NCI-H2196 treated with DMSO at 0.1 percent for 48 hours (cell line): ENCODE data around the gene CPNE2.
"Not testable (repeated sequence)": the region's sequence is repeated elsewhere in the genome, so short reads cannot be mapped to it uniquely, and the experiment has no call there.

ENCODE experiments used
- DNase-seq: peaks from one replicate; lab custom pipeline; 2025; ENCODE audit not compliant: unreplicated experiment; lab: John Stamatoyannopoulos, UW

Gene CPNE2

DNA sequence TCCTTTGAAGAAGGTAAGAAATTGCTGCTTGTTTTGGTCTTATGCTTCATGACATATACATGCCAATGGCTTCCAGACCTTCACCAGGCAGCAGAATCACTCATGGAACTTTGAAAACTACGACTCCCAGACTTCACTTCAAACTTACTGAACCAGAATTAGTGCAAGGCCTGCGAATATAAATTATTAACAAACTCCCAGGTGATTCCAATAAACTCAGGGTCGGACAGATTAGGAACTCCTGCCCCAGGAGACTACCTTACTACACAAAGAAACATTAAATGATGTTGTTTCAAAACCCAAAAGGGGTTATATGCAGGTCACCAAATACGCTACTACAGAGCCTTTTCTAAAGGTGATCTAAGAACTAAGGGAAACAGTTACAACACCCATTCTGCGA lies 73.1 kb downstream of the CPNE2 start:
- DNase-seq = no peak

DNA sequence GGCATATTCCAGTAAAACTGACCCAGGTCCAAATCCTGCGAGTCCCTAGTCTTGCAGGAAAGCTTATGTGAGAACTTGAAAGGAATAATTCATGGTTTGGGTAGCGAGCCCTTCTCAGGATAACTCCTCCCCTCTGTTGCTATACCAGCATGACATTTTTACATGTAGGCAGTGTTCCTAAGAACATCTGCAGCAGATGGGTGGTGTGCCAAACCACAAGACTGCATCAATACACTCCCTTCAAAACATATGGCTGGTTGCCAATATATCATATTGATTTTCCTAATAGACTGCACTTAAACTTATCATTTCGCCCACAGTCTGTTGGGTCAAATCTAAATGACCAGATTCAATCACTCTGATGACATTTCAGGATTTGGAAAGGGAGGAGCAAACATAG lies 73.6 kb downstream of the CPNE2 start:
- DNase-seq = no peak

DNA sequence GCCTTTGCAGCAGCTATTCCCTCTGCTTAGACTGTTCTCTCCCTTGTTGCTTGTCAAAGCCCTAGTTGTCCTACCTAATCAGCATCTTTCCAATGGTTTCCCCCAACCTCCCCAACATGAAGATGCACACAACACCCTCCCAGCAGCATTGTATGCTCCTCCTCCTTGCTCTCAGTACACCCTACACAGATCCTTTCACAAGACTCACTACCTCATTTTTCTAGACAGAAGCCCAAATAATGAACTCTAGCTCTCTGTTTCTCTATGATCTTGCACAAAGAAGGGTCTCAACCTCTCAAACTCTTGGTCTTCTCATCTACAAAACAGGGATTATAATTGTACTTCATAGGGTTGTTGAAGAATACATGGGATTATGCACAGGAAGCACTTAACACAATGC lies 74.1 kb downstream of the CPNE2 start:
- no peak for DNase-seq

DNA sequence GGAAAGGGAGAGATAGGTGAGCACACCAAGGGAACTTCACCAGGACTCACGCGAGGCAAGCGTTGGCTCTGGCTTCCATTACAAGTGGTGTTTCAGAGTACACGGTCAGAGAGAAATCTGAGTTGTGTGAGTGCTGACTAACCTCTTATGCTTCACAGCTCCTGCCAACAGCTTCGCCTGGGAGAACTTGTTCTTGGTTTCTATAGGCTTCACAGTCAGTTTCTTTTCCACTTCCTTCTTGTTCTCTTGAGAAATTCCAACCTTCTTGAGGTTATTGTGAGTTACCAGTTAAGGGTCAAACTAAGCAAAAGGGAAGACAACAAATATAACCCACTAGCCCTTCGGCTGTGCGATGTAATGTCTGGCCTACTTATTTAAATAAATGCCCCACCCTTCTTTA lies 74.6 kb downstream of the CPNE2 start:
- DNase-seq = no peak

DNA sequence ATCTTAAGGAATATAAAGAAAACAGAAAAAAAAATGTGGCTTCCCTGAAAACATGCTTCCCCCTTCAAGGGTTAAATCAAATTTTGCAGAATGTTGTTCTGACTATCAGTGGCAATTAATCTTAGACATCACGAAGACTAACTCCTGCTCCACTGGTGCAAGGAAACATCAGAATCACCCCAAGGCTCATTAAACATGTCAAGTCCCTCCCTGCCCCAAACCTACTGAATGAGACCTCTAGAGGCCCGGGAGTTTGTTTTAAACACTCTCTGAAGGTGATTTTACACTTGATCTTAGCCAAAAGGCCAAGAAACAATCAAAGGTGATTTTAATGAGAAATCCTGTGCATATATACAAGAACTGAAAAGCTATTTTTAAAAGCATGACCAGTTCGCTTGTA lies 75.2 kb downstream of the CPNE2 start:
- no peak for DNase-seq

DNA sequence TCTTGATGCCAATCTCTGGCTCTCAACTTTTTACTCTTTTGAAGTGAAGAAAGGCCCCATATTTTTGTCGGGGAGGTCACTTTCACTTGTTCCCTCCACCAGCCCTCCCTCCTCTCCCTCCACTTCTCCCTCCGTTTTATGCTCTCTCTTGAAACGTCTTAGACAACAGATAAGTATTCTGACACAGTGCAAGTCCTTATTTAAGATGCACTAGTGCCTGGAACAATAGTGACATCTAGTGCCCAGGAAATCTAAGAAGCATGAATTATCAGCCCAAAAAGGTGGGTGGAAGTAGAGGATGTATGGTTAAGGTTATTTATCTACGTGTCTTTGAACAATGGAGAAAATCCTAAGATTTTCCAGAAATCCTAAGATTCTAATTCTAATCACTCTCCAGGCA lies 75.6 kb downstream of the CPNE2 start:
- no peak for DNase-seq

DNA sequence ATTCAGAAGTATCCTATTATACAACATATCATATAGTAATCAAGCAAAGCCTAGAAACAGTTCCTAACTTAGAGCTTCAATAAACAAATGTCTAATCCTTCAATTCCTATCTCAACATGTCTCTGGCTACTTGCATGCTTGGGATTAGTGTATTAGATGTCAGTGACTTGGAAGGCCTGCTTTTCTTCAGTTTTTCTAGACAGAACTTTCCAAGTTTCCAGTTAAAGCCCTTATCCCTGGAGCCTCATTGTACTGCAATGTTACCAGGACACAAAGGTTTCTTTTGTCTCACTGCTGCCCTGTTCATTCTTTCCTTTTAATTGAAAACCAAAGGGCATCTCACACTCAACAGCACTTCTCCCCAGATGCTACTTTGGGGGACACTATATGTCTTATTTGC lies 76.9 kb downstream of the CPNE2 start:
- no peak for DNase-seq

DNA sequence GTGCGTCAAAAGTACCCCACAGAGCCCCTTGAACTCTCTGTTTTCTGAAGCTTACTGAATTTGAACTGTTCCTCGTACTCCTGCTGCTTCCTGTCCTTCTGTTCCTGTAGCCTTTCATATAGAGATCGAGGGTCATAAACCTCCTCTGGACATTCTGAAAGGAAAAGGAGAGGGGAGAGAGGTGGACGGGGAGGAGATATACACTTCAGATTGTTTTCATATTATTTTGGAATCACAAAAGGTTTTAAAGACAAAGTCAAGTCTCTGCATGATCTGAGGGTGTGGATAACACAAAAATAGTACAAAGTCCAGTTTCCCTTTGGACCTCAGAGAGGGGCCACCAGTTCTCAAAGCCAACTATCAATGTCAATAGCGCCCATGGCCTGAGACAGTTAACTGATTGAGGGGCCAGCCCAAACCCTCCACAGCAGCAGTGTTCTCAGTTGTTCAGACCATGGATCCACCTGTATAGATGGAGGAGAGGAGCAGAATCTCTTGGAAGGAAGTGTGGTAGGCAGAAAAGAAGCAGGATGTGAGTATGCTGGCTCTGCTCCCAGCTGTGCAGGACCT lies 80.4 kb downstream of the CPNE2 start:
- DNase-seq = no peak

DNA sequence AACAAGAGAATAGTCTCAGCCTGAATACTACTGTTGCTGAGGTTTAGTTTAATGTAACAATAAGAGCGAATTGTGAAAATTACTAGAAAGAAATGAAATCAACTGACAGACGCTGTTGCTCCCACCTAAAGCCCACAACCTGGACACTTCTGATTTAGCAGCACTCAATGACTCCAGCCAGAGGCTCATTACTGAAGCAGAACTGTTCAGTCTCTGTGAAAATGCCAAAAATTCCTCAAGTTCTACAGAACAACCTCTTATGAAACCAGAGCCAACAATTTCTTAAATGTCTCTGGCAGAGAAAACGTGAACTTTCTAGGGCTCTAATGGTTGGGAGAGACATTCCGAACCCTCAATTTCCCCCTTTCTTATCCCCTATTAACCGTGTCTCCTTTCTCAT lies 83.5 kb downstream of the CPNE2 start:
- no peak for DNase-seq

DNA sequence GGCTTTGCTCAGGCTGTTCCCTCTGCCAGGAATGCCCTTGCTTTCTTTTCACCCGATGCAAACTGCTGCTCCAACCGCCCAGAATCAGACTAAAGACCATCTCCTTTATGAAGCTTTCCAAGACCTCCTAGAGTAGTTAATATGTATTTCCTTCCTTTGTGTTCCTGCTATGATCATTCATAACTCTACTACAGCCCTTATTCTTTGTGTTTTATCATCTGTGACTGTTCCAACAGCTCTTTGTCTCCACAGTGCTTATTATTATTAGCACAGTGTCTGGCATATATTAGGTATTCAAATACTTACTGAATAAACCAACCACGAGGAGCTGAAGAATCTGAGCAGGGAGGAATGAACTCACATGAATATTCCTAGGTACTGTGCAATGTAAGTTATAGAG lies 85.8 kb downstream of the CPNE2 start:
- no peak for DNase-seq

DNA sequence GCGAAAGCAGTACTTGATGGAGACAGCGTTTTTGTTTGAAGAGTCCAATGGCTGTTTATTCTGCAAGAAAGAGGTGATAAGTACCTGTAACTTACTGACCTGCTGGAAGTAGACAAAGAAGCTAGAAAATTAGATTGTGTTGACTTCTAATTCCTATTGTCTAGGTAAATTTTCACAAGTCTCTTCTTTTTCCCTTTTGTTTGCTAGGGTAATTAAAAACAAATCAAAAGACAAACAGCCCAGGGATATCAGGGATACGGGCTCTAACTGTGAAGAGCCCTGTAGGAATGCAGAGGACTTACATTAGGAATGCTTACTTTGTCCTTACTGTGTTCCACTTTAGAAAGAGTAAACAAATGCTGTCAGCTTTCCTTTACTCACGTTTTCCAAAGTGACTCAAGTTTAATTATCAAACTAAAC lies 86.4 kb downstream of the CPNE2 start:
- no peak for DNase-seq

DNA sequence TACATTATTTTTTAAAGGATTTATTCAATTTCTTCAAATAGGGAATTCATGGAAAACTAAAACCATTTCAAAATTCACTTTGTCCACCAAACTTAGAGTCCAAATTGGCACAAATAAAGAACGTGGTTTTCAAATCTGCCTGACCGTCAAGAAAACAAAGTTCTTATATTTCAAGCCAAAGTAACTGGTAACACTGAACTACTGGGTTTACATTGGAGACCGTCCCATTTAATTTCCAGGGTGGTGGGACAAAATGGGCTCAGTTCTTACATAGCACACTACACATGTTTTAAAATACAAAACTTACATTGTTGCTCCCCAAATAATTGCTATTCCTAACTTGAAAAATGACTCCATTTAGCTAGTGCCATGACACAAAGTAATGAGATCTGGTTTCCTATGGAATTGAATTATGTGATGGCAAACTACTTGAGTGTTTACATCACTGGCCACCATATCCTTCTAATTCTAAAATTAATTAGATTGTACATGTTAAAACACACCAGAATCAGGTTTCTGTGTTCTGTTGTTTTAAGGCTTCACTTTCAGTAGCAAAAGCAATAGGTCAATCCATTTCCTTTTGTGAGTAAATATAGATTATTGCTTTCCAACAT lies 86.9 kb downstream of the CPNE2 start:
- no peak for DNase-seq

DNA sequence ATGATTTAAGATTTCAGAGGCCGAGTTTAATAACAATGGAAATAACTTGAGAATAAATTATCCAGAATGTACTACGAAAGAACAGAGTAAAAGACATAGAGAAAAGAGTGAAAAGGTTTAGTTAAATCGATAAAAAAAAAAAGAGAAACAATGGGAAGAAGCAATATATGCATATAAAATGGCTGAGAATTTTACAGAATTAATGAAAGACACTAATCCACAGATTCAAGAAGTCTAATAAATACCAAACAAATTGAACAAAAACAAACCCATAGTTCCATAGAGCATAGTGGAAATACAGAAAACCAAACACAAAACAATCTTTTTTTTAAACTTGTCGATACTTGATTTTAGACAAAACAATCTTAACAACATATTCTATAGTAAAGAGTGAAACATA lies 91.7 kb downstream of the CPNE2 start:
- no peak for DNase-seq

DNA sequence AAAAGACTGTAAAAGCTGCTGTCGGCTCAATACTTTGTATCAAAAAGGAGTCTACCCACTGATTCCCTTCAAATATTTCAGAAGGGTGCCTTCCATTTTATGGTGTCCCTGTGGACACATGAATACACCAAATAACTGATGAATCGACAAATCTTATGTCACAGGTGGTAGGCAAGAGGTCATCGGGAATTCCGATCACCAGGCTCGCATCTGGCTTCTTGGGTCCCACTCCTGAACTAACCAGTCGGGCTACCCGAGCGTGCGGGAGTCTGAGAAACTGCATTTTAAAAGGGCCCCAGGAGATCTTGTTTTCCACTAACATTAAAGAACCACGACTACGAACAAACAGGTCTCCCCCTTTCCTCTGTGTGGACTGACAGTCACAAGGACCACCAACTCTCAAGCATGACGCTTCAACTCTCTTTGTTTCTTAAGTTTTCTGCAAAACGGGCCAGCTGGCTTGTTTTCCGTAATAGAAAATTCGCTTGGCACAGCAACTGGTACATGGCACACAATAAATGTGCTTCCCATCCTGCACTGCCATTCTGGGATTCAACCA lies 92.6 kb downstream of the CPNE2 start:
- no peak for DNase-seq

DNA sequence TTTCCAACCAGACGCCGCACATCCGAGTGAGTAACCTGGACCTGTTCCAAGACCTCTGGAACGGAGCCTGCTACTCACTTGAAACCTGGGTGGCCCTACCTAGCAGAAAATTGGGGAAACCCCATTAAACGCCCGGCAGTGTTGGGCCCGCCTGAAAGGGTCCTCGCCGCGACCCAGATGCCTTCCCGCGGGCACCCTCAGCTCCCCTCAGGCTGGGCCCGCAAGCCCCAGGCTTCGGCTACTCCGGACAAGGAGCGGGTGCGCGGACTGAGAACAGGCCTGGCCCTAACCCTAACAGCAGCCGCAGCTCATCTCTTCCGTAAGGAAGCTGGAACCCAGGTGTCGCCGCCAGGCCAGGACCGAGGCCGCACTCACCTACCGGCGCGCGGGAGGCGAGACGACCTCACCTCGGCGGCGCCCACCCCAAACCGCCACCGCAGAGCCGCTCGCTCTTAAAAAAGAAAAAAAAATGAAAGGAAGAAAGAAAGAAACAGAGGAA lies 93.1 kb downstream of the CPNE2 start:
- DNase-seq = no peak

DNA sequence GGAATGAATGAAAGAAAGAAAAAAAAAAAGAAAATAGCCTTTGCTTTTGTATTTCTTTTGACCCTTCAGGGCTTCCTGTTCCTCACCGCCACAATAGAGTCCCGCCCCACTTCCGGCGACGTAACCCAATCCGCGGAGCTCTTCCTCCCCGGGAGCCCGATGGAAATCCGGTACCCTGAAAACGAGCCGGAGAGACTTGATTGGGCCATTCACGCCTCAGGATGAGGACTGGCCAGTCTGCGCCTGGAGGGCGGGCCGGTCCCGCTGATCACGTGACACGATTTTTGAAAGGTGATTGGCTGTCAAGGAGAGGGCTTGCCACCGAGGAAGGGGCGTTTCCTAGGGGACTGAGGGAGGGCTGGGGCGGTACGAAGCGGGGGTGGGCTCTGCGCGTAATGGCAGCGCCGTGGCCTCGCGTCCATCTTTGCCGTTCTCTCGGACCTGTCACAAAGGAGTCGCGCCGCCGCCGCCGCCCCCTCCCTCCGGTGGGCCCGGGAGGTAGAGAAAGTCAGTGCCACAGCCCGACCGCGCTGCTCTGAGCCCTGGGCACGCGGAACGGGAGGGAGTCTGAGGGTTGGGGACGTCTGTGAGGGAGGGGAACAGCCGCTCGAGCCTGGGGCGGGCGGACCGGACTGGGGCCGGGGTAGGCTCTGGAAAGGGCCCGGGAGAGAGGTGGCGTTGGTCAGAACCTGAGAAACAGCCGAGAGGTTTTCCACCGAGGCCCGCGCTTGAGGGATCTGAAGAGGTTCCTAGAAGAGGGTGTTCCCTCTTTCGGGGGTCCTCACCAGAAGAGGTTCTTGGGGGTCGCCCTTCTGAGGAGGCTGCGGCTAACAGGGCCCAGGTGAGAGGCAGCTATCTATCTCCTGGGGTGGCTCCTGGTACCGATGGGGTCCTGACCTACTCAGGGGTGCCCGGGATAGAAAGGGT lies 93.8 kb downstream of the CPNE2 start, which contains the start of the genes PSME3IP1 and RSPRY1:
PSME3IP1 (minus strand) TSS at position 95 of the 927 bp plus-strand sequence. CDS start 12,185 bp downstream, outside the sequence.
RSPRY1 (plus strand) TSS at position 385 of the 927 bp plus-strand sequence. CDS start 18,330 bp downstream, outside the sequence.
- peak; percentile 86 for DNase-seq

DNA sequence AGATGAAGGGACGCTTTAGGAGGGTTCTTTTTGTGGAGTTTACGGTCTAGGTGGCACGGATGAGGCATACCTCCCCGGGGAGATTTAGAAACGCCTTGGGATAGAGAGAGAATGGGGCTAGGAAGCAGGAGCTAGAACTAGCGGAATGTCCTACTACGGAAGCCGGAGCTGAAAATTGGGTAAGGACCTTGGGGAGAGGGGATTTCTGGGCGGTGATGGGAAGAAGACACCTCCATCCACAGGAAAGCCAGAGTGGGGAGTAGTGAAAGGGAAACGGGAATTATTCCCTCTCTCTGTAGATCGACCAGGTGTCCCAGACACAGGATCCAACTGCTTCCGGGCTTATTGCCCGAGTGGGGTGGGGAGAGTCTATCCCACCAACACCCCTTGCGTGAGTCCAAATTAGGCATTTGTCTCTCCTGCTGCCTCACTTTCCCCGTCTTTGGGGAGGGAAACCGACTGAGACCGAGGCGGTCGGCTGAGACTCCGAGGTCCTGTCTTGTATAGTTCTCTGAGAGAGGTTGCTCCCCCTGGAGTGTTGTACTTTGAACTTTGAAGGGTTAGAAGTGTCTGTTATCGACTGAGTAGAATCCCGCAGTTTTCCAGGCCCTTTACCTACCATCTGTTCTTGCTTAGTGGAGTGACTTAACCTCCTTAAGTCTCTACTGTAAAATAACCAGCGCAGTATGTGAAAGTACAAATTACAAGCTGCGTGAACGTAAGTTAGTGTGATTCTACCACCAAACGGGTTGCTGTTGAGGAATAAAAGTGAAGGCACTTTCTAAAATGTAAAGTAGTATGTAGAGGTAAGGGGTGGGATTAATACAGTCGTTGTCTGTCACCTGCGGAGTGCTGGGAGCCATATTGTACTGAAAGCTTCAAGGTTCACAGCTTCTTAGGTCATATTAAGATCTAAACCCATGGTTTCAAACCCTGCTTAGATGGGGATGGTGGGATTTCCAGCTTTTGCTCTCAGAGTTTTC lies 94.8 kb downstream of the CPNE2 start:
- DNase-seq = no peak

DNA sequence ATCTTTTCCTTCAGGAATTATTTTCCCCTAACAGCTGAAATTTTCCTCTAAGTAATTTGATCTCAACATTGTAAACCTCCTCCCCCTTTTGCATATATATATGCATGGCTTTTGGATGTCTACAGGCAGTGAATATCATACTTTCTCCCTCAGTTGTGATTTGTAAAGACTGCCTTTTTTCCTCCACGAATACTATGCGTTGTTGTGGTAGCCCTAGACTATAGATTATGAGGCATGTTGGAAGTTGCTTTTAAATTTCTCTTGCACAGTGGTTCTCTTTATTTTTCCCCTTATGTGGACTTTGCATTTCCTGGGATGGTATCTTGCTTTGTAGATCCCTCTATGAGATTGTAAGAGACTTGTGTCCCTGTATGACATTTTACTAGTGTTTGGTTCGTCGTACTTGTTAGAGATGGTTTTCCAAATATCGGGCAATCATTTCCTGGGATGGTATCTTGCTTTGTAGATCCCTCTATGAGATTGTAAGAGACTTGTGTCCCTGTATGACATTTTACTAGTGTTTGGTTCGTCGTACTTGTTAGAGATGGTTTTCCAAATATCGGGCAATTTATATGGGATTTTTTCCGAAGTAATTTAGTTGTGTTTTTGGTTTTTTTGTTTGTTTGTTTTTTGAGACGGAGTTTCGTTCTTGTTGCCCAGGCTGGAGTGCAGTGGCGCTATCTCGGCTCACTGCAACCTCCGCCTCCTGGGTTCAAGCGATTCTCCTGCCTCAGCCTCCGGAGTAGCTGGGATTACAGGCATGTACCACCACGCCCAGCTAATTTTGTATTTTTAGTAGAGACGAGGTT lies 95.7 kb downstream of the CPNE2 start:
- not testable (repeated sequence) for DNase-seq

DNA sequence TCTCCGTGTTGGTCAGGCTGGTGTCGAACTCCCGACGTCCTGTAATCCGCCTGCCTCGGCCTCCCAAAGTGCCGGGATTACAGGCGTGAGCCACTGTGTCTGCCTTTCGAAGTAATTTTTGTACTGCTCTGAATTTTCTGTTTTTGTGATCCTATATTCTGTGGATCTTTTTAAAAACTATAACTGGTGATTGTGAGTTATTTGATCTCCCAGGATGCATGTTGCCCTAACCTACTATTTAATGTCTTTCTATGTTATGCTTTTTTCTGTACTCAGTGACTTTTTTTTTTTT lies 96.3 kb downstream of the CPNE2 start:
- no peak for DNase-seq

DNA sequence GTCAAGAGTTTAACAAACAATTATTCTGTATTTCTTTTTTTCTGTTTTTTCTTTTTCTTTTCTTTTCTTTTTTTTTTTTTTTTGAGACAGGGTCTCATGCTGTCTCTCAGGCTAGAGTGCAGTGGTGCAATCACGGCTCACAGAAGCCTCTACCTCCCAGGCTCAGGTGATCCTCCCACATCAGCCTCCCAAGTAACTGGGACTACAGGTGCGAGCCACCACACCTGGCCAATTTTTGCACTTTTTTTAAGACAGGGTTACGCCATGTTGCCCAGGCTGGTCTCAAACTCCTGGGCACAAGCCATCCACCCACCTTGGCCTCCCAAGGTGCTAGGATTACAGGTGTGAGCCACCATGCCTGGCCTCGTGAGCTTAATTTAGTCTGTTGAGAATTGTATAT lies 97.1 kb downstream of the CPNE2 start:
- not testable (repeated sequence) for DNase-seq
